Subcutaneous preadipocyte (primary cell): Measurements from ENCODE around the gene IL2. TPM values are rescaled to one million over a fixed set of nuclear protein-coding genes. Genes with fewer than 3 reads are reported as not detected.

Experiments used
- total RNA-seq: library from RNA; depleted of rRNA; stranded (reverse); fragments of >200 nt; gene quantifications from 2 replicates; pipeline ENCODE4 v1.2.3, GENCODE V29; 2012

IL2 gene
- not detected in 2 replicates for total RNA-seq

DNA sequence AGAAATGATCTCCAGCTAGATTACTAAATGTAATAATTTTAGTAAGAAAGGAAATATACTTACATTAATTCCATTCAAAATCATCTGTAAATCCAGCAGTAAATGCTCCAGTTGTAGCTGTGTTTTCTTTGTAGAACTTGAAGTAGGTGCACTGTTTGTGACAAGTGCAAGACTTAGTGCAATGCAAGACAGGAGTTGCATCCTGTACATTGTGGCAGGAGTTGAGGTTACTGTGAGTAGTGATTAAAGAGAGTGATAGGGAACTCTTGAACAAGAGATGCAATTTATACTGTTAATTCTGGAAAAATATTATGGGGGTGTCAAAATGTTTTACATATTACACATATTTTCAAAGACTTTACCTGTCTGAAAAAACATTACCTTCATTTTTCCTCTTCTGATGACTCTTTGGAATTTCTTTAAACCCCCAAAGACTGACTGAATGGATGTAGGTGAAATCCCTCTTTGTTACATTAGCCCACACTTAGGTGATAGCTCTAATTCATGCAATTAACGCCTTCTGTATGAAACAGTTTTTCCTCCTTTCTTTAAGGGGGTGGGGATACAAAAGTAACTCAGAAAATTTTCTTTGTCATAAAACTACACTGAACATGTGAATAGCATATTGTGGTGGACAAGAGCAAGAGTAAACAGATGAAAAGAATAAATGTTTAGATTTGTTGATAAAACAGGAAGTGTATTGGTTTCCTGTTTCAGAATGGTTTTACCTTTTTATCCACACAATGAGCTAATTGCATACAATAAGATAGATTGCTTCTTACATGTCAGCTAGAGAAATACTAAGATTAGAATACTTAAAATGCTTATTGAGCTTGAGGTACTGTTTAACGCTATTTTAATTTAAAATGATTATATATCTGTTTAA, at the start of gene IL2:
Gene IL2, minus strand, starts transcription at position 495 of the 886 bp plus-strand sequence. Its CDS starts 285 bp downstream, at position 210.

Other genes starting within 250 kb of the IL2 start
- not detected in 2 replicates for gene ADAD1, start 77.7 kb downstream of the IL2 start, total RNA-seq
- gene IL21, start 164.3 kb upstream of the IL2 start, total RNA-seq, result not detected in 2 replicates